ENCODE measurements around the gene PEDS1.
A peak's percentile ranks its signal among the peaks of the same experiment; 100 is the strongest.
"Not testable (repeated sequence)": the region's sequence is repeated elsewhere in the genome, so short reads cannot be mapped to it uniquely, and the experiment has no call there.

PEDS1 gene

DNA sequence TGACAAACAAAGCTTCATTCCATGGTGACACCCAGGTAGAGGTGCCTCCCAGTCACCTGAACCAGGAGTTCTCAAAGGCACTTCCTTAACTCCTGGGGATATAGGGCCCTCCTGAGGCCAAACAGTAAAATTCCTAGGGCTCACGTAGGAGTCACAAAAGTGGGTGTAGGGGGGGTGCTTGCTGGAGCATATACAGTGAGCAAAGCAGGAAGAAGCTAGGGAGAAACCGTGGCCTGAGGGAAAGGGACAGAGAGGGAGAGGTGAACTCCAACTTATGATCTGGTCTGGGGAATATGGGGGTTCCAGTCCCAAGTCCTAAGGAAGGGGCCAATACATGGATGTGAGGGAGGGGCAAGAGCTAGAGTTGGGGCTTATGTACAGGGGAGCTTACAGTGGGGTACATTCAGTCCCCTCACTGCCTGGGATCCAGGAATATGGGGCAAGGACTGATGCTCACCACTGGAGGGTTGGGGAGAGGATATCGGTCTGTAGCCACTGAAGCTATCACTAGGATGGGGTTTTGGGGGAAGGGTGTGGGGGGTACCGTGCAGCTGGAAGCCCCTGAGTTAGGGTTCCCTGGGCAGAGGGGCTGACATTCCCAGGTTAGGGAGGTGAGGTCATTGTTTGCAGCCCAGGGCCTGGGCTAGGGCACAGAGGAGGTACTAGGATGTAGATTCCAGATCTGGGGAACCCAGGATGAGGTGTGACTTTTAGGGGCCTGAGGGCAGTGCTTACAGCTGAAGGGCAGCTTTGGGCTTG is 950 bp downstream of the PEDS1 start:
- DNase-seq = no peak

DNA sequence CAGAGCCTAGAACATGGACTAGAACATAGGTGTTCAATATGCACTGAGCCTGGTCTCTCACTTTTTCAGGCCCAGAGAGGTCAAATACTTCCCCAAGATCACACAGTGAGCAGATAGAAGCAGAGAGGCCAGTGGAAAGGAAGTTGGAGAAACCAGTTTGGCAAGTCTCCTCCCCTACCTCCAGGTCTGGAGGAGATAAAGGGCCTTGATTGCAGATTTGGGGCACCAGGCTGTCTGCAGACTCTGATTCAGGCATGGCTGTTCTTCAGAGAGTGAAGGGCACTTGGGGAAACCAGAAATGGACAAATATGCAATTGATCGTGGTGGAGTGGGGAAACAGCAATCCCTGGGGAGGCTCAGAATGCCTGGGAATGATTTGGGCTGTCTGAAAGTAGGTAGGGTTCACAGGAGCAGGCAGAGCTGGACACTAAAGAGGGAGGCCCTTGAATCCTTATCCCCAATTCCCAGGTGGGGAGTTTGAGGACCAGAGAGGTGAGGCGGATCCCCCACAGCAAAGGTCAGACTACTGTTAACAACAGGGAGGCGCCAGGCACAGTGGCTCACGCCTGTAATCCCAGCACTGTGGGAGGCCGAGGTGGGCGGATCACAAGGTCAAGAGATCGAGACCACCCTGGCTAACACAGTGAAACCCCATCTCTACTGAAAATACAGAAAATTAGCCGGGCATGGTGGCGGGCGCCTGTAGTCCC is 2.3 kb downstream of the PEDS1 start:
- no peak for DNase-seq

GRCh38 chr20:50149481-50150254 is 3.9 kb downstream of the PEDS1 start:
- DNase-seq = no peak

- DNase-seq = no peak
Observed at GRCh38 chr20:50146732-50147662, 6.5 kb downstream of the PEDS1 start.

DNA sequence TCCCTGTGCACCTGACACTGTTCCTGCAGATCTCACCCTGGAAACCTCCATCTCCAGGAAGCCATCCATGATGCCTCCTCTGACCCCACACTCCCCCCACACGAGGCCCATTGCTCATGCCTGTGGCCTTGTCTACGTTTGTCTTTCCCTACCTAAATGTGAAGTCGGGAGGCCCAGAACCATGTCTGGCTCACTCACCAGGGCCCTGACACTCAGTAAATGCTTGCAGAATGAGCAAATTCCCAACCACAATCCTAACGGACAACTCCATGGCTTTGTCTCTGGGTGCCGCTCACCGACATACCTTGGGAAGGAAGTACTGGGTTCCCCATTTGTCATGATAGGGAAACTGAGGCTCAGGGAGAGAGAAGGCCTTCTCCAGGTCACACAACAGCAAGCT is 7.3 kb downstream of the PEDS1 start:
- DNase-seq = no peak

GRCh38 chr20:50145566-50145965 is 8.0 kb downstream of the PEDS1 start:
- no peak for DNase-seq

DNA sequence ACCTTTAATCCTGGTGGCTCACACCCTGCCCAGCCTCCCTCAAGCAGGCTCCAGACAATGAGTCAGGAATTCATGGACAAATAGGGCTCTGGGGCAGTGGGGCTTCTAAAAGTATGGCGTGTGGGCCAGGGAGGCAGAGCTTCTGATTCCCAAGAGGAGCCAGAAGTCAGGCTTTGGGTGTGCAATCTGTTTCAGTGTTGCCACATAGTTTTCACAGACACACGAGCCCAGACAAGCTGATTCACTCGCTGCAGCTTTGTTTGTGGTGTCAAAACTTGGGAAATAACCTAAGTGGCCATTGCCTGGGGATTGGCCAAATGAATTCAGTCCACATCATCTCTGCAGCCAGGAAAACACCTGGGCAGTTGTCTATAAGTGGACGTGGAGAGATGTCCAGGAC is 9.2 kb downstream of the PEDS1 start:
- DNase-seq = peak; percentile 78

- no peak for DNase-seq
Observed at GRCh38 chr20:50142812-50143211, 10.7 kb downstream of the PEDS1 start.

DNA sequence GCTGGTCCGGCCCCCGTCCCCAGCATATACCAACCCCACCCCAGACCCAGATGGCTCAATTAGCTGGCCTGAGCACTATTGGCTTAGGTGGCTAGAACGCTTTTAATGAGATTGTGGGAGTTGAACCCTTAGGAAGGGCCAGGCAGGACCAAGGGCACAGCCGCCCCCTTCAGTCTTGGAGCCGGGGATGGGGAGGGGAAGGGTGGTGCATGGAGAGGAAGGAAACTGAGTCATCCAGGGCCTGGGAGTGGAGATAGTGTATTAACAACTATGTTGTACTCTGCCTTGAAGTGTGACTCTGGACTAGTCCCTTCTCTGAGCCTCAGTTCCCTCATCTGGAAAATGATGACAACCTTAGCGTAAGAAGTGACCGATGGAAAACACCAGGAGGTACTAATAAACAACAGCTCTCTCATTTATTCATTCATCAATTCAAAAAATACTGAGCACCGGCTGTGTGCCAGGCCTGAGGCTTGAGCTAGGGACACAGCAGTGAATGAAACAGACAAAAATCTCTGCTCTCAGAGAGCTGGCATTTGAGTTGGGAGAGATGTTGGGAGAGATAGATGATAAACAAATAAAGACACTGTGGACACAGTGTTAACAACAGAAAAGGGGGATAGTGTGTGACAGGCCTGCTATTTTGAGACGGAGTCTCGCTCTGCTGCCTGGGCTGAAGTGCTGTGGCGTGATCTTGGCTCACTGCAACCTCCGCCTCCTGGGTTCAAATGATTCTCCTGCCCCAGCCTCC is 11.5 kb downstream of the PEDS1 start:
- no peak for DNase-seq

DNA sequence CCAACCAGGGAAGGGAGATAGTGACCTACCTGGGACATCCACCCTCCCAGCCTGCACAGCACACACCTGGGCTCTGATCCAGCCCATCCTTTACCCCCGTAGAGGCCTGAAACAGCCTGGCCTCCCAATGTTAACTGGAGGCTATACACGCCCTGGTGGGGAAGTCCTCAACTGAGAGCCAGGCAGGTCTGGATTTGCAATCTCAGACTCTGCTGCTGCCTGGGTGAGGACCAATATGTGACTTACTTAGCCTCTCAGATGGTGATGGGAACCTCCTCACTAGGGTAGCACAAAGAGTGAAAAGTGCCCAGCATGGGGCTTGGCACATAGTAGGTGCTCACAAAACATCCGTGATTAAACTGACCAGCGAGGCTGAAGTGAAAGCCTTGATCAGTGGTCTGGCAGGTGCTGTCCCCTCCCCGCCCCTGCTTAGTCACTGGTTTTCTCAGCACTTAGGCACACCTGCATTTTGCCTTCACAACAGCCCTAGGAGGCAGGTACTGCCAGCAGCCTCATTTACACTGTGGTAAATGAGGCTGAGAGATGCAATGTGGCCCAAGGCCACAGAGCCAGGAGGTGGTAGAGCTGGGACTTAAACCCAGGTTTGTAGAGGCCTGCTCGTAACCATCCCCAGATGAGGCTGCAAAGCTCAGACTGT is 12.4 kb downstream of the PEDS1 start:
- DNase-seq = no peak

DNA sequence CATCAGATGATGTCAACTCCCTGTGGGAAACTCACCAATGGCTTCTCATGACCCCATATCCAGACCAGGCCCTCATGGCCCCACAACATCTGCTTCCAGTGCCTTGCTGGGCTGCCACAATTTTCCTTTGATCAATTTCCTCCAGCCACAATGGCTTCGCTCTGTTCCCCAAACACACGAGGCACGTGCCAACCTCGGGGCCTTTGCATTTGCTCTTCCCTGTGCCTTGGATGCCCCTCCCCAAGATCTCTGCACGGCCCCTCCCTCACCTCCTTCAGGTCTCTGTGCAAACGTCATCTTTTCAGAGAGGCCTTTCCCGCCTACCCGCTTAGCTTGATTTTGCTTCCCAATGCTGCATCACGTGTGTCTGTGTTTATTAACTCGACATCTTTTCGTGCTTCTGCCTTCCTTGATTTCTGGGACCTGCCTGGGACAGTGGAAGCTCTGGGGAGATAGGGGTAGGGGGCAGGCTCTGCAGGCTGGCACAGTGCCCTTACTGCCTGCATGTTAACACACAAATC is 13.1 kb downstream of the PEDS1 start:
- no peak for DNase-seq

DNA sequence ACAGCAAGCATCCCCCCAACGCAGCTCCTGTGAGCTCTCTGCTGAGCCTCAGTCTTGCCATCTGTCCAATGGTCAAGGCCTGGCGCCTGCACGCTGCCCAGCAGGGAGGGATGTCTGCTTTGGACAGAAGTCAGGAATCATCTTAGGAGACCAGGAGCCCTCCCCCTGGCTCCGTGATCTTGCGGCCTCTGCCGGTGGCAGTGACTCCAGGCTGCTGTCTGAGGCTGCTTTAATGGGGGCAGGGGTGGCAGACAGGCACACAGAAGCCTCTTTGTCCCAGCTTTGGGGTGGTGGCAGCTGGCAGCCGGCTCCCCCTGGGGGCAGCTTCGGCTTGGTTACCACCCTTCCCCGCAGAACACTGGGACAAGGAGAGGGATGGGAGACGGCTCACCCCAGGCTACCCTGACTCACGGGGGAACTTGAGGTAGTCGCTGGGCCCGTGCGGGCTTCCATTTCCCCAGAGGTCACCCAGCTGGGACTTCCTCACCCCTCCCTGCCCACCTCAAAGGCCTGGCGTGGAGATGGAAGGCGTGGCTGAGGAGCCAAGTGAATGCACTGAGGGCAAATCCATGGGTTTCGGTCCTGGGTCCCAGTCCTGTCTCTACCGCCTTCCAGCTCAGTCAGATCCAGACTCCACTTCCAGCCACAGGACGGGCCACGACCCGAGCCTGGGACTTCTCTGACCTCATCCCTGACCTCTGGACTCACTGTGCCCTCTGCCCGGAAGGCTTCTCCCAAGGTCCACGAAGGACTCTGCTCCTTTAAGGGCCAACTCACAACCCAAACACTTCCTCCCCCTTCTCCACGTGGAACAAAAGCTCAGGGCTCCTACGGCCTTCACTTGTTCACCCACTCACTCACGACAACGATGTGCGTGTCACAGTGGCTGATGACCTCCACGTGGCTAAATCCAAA is 14.8 kb downstream of the PEDS1 start:
- DNase-seq = no peak

GRCh38 chr20:50138120-50138478 is 15.4 kb downstream of the PEDS1 start:
- DNase-seq = no peak

DNA sequence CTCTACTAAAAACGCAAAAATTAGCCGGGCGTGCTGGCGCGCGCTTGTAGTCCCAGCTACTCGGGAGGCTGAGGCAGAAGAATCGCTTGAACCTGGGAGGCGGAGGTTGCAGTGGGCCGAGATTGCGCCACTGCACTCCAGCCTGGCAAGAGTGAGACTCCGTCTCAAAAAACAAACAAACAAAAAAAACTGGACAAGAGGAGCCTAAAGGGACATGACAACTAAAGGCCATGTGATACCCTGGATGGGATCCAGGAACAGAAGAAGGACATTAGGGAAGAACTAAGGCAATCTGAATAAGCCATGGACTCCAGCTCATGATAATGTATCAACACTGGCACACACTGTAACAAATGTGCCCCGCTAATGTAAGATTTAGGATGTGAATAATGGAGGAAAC is 15.8 kb downstream of the PEDS1 start:
- not testable (repeated sequence) for DNase-seq

DNA sequence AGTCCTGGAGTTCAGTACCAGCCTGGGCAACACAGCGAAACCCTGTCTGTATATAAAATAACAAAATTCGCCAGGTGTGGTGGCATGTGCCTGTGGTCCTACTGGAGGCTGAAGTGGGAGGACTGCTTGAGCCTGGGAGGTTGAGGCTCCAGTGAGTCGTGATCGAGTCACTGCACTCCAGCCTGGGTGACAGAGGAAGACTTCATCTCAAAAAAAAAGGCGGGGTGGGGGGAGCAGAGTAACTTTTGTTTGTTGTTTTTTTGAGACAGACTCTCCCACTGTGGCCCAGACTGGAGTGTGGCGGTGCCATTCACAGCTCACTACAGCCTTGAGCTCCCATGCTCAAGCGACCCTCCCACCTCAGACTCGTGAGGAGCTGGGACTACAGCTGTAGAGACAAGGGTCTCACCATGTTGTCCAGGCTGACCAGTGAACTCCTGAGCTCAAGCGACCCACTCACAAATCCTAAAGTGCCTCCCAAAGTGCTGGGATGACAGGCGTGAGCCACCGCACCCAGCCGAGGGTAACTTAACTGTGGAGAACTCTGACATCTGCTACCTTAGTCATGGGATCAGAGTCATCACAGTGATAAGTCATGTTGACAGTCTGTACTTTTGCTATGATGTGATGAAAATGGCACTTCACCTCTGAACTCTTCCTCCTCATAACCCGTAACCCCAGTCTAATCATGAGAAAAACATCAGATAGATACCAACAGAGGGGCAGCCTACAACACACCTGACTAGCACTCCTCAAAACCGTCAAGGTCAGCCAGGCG is 16.5 kb downstream of the PEDS1 start:
- no peak for DNase-seq

- not testable (repeated sequence) for DNase-seq
Observed at GRCh38 chr20:50135157-50135556, 18.4 kb downstream of the PEDS1 start.

- no peak for DNase-seq
Observed at GRCh38 chr20:50133474-50134217, 19.9 kb downstream of the PEDS1 start.

- no peak for DNase-seq
Observed at GRCh38 chr20:50133041-50133440, 20.5 kb downstream of the PEDS1 start.

Data from amniotic stem cell (primary cell).